Measurements from ENCODE around the gene POU6F2. TPM values are rescaled to one million over a fixed set of nuclear protein-coding genes. Genes with fewer than 3 reads are reported as not detected.

Gene POU6F2
- total RNA-seq, 1 donor from 2014 or later, result not detected

GRCh38 chr7:39342763-39343162, 365.1 kb downstream of the POU6F2 start:
- TF ChIP-seq, protein P1, sequence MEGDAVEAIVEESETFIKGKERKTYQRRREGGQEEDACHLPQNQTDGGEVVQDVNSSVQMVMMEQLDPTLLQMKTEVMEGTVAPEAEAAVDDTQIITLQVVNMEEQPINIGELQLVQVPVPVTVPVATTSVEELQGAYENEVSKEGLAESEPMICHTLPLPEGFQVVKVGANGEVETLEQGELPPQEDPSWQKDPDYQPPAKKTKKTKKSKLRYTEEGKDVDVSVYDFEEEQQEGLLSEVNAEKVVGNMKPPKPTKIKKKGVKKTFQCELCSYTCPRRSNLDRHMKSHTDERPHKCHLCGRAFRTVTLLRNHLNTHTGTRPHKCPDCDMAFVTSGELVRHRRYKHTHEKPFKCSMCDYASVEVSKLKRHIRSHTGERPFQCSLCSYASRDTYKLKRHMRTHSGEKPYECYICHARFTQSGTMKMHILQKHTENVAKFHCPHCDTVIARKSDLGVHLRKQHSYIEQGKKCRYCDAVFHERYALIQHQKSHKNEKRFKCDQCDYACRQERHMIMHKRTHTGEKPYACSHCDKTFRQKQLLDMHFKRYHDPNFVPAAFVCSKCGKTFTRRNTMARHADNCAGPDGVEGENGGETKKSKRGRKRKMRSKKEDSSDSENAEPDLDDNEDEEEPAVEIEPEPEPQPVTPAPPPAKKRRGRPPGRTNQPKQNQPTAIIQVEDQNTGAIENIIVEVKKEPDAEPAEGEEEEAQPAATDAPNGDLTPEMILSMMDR (IDR thresholded peaks at IDR 0.05; ENCODE audit: insufficient read depth, low read length, severe bottlenecking), result no peak
- Histone ChIP-seq H3K27me3 (ENCODE audit: control insufficient read depth, insufficient read depth, low read length) (no peaks in the 10 kb centered on the region), H3K4me3 (ENCODE audit: low read depth, low read length) (no peak overlapping the region), H3K36me3 (ENCODE audit: control insufficient read depth, insufficient read depth, low read length) (no peaks in the 10 kb centered on the region)
- DNase-seq (ENCODE audit: low read depth) (no peak), FAIRE-seq (no peak)

- Histone ChIP-seq H3K4me3 (ENCODE audit: low read depth, low read length) (no peak overlapping the region), H3K27me3 (ENCODE audit: control insufficient read depth, insufficient read depth, low read length) (no peaks in the 10 kb centered on the region), H3K36me3 (ENCODE audit: control insufficient read depth, insufficient read depth, low read length) (no peaks in the 10 kb centered on the region)
- DNase-seq (ENCODE audit: low read depth) (no peak), FAIRE-seq (no peak)
- TF ChIP-seq, protein P1 (IDR thresholded peaks at IDR 0.05; ENCODE audit: insufficient read depth, low read length, severe bottlenecking), result no peak
Measured at GRCh38 chr7:39349452-39350123, 371.9 kb downstream of the POU6F2 start.

DNA sequence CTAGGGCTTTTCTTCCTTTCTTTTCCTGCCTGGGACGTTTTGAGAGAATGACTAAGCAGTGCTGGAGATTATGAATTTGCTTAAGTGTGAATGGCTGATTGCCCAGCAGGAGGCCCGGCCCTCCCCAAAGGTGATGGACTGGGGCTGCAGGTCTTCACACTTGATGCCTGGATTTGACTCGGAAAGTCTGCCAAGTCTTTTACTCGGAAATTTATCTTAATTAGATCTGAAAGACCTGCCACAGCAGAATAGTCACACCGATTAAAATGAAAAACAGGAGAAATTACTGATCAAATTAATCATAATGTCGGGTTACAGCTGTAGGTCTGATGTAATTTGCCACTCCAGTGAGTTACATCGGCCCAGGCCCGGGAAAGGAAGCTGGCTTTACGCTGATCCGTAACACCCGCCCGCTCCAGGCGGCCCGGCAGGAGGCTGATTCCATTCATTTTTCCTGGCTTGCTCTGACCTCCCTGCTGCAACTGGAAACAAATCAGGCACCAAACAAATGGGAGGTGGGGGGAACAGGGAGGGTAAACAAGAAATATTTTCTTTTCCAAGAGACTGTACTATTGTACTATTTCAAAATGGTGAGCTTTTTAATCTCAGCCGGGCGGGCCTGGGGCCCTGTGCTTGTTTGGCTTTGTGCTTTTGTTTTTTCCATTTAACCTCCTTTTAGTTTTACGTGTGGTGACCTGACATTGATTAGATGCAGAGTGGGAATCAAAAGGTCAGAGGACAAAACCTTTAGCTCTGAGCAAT, 376.1 kb downstream of the POU6F2 start:
- TF ChIP-seq, protein P1 (IDR thresholded peaks at IDR 0.05; ENCODE audit: insufficient read depth, low read length, severe bottlenecking), result no peak
- Histone ChIP-seq H3K27me3 (ENCODE audit: control insufficient read depth, insufficient read depth, low read length) (no peaks in the 10 kb centered on the region), H3K36me3 (ENCODE audit: control insufficient read depth, insufficient read depth, low read length) (no peaks in the 10 kb centered on the region), H3K4me3 (ENCODE audit: low read depth, low read length) (no peak overlapping the region)
- FAIRE-seq (no peak), DNase-seq (ENCODE audit: low read depth) (peak; percentile 4)

DNA sequence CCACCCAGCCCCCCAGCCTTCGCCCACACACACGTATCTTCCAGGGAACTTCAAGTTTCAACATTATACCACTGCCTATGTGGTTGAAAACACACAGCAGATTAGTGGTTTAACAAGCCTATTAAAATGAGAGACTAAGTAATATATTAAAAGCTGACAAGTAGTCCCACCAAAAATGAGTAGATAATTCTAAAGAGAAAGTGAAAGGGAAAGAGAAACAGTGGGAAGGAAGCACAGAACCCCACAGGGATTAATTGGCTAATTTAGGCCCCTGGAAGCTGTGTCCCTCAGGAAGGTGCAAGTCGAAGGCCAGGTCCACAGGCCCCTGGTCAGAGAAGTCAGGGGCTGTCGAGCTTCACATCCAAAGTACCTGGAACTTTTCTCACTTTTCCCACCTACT, 378.0 kb downstream of the POU6F2 start:
- no peak for FAIRE-seq

GRCh38 chr7:39356172-39356925, 378.6 kb downstream of the POU6F2 start:
- FAIRE-seq (no peak), DNase-seq (ENCODE audit: low read depth) (no peak)
- Histone ChIP-seq H3K27me3 (ENCODE audit: control insufficient read depth, insufficient read depth, low read length) (no peaks in the 10 kb centered on the region), H3K36me3 (ENCODE audit: control insufficient read depth, insufficient read depth, low read length) (no peaks in the 10 kb centered on the region), H3K4me3 (ENCODE audit: low read depth, low read length) (no peak overlapping the region)
- TF ChIP-seq, protein P1 (IDR thresholded peaks at IDR 0.05; ENCODE audit: insufficient read depth, low read length, severe bottlenecking), result no peak

More for the DNA sequence above, 378.0 kb downstream of the POU6F2 start:
- no peak overlapping the region for H3K4me3 ChIP-seq (ENCODE audit: low read depth, low read length)
- no peaks in the 10 kb centered on the region for H3K27me3 ChIP-seq (ENCODE audit: control insufficient read depth, insufficient read depth, low read length)
- DNase-seq (ENCODE audit: low read depth), result no peak
- TF ChIP-seq, protein P1 (IDR thresholded peaks at IDR 0.05; ENCODE audit: insufficient read depth, low read length, severe bottlenecking), result no peak
- H3K36me3 ChIP-seq (ENCODE audit: control insufficient read depth, insufficient read depth, low read length), result no peaks in the 10 kb centered on the region

Measured in bronchial epithelial cell (primary cell).